ENCODE results near the gene RNASET2.

DNA sequence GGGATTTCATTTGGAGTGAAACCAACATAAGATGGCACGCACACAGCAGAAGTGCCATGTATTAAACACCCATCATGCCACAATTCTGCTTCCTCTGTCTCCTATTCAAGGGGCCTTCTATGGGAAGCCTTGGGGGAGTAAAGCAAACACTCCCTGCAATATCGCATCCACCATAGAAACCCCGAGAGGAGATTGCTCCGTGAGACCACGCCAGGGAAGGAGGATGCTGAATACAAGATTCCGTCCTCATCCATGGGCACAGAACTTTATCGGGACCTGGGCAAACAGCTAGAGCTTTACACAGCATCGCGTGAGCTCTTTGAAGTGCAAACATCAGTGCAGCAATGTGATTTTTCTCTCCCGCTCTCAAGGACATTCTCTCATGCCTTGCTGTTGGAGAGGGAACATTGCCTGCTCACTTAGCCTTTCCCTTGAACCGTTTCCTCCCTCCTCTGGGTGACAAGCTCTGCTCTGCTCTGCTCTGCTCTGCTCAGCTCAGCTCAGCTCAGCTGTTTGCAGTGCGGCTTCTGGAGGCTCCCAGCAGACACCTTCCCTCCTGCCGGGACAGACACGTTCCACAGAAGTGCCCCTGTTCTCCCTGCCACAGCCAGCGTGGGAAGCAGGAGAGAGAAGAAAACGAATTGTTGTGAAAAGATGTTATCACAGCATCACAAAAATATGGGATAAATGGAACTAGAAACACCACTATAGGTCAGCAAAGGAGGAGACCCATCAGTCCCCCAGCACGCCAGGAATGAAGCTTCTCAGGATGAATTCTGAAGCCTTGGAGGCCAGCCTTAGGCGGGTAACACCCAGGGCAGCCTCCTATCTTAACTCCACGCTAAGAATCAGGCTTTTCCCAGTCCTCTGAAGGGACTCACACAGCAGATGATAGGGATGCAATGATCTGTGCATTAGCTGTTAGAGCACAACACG is 48.2 kb downstream of the RNASET2 start:
- no peak for TF ChIP-seq EZH2 (IDR thresholded peaks at IDR 0.05; ENCODE audit: borderline replicate concordance, control insufficient read depth, low read depth, low read length)
- TF ChIP-seq RBBP5 (conservative IDR thresholded peaks at IDR 0.05): no peak
- TF ChIP-seq, protein P1, sequence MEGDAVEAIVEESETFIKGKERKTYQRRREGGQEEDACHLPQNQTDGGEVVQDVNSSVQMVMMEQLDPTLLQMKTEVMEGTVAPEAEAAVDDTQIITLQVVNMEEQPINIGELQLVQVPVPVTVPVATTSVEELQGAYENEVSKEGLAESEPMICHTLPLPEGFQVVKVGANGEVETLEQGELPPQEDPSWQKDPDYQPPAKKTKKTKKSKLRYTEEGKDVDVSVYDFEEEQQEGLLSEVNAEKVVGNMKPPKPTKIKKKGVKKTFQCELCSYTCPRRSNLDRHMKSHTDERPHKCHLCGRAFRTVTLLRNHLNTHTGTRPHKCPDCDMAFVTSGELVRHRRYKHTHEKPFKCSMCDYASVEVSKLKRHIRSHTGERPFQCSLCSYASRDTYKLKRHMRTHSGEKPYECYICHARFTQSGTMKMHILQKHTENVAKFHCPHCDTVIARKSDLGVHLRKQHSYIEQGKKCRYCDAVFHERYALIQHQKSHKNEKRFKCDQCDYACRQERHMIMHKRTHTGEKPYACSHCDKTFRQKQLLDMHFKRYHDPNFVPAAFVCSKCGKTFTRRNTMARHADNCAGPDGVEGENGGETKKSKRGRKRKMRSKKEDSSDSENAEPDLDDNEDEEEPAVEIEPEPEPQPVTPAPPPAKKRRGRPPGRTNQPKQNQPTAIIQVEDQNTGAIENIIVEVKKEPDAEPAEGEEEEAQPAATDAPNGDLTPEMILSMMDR (IDR thresholded peaks at IDR 0.05 in 2 of 3, conservative IDR thresholded peaks at IDR 0.05 in 1 of 3; ENCODE audit: control insufficient read depth in 2 of 3, extremely low read depth in 1 of 3, insufficient read depth in 1 of 3, low read depth in 3 of 3, low read length in 3 of 3): no peak
- TF ChIP-seq JUND (IDR thresholded peaks at IDR 0.05; ENCODE audit: low read depth, low read length): no peak
- TF ChIP-seq FOXM1 (IDR thresholded peaks at IDR 0.05; ENCODE audit: low read depth, low read length): no peak
- no peak for TF ChIP-seq ASH2L (IDR thresholded peaks at IDR 0.05; ENCODE audit: borderline replicate concordance, low read depth)
- no peak for TF ChIP-seq YY1 (IDR thresholded peaks at IDR 0.05; ENCODE audit: low read depth, low read length)
- no peak for TF ChIP-seq HCFC1 (IDR thresholded peaks at IDR 0.05; ENCODE audit: low read length)
- no peak for TF ChIP-seq POLR2A (IDR thresholded peaks at IDR 0.05; ENCODE audit: low read depth, low read length)
- TF ChIP-seq, protein P2, sequence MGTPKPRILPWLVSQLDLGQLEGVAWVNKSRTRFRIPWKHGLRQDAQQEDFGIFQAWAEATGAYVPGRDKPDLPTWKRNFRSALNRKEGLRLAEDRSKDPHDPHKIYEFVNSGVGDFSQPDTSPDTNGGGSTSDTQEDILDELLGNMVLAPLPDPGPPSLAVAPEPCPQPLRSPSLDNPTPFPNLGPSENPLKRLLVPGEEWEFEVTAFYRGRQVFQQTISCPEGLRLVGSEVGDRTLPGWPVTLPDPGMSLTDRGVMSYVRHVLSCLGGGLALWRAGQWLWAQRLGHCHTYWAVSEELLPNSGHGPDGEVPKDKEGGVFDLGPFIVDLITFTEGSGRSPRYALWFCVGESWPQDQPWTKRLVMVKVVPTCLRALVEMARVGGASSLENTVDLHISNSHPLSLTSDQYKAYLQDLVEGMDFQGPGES (IDR thresholded peaks at IDR 0.05): no peak
- no peak for TF ChIP-seq MTA3 (IDR thresholded peaks at IDR 0.05; ENCODE audit: borderline replicate concordance, low read length)
- no peak for TF ChIP-seq TARDBP (IDR thresholded peaks at IDR 0.05; ENCODE audit: borderline replicate concordance)
- no peak for TF ChIP-seq NR2C1 (IDR thresholded peaks at IDR 0.05)

Measured in GM12878 (cell line).